H1 (cell line): ENCODE results near the gene OSBPL3. TPM values are rescaled to one million over a fixed set of nuclear protein-coding genes. Genes with fewer than 3 reads are reported as not detected.

ENCODE experiments used
- CBX5 ChIP-seq: fragments of 300-800, 300-1000 bp; sonication (generic); IDR thresholded peaks from 2 replicates; pipeline ENCODE4 v1.7.1; 2016; ENCODE audit warnings: antibody characterized with exemption, low read length, low read depth
- GABPA ChIP-seq: IDR thresholded peaks from 2 replicates; pipeline ENCODE4 v1.6.1; 2011; ENCODE audit warnings: mild to moderate bottlenecking, low read length, moderate library complexity, borderline replicate concordance; ENCODE audit not compliant: insufficient read depth
- YY1 ChIP-seq: IDR thresholded peaks from 2 replicates; pipeline ENCODE4 v1.6.1; 2011; ENCODE audit warnings: low read depth, mild to moderate bottlenecking, low read length
- polyA plus RNA-seq, 7 experiments: library from polyadenylated mRNA; depleted of rRNA in 3 of 7; stranded (reverse) in 5 of 7; unstranded in 2 of 7; fragments of >200 nt in 5 of 7; fragments of 200-250 nt in 2 of 7; gene quantifications; 1 replicate in 5 of 7; 2 replicates in 1 of 7; 4 replicates in 1 of 7; pipeline versions ENCODE4 v1.2.1 to v1.2.3, GENCODE V29; 2011 to 2013; ENCODE audit warnings: missing spikeins in 2 of 7, mixed read lengths in 2 of 7
- total RNA-seq: library from RNA; stranded (reverse); fragmentation: NEBNext Ultra II Directional; extraction: Animal tissue kit (Norgen Biotek cat#: 25700); gene quantifications from 2 replicates; pipeline ENCODE4 v1.2.1, GENCODE V29; 2021

OSBPL3 gene
- total and polyA plus RNA-seq, 2 of the 8 experiments (the other 6 are each of a cell fraction or from before 2014, with no cell fraction given) = 2.8 to 13.9 TPM

GRCh38 chr7:24921362-24921679 is 58.7 kb downstream of the OSBPL3 start (continued):
- no peak for TF ChIP-seq CBX5
- no peak for TF ChIP-seq GABPA
- TF ChIP-seq YY1 = no peak
- TF ChIP-seq, all 59 proteins: peak for 0
